Measurements from ENCODE around the gene KAT6B. TPM values are rescaled to one million over a fixed set of nuclear protein-coding genes. Genes with fewer than 3 reads are reported as not detected.

Gene KAT6B
- total RNA-seq, 1 donor from 2014 or later = 59.2 TPM

GRCh38 chr10:74801447-74801846 is 25.0 kb upstream of the KAT6B start:
- DNase-seq (ENCODE audit: extremely low spot score in 2 of 2) = no peak
- no peaks in the 10 kb centered on the region for H3K4me1 ChIP-seq
- H3K36me3 ChIP-seq = no peaks in the 10 kb centered on the region
- no peak for TF ChIP-seq CTCF (IDR thresholded peaks at IDR 0.05)
- TF ChIP-seq POLR2AphosphoS5 (IDR thresholded peaks at IDR 0.05; ENCODE audit: insufficient read depth in 1 of 2, low read depth in 1 of 2) = no peak
- no peak for TF ChIP-seq POLR2A (IDR thresholded peaks at IDR 0.05)
- no peaks in the 10 kb centered on the region for H3K9me3 ChIP-seq
- no peaks in the 10 kb centered on the region for H3K27me3 ChIP-seq
- intact Hi-C loops (cut with DNase I) = no loop called here
- no peak overlapping the region for H3K4me3 ChIP-seq
- H3K27ac ChIP-seq = no peak overlapping the region

DNA sequence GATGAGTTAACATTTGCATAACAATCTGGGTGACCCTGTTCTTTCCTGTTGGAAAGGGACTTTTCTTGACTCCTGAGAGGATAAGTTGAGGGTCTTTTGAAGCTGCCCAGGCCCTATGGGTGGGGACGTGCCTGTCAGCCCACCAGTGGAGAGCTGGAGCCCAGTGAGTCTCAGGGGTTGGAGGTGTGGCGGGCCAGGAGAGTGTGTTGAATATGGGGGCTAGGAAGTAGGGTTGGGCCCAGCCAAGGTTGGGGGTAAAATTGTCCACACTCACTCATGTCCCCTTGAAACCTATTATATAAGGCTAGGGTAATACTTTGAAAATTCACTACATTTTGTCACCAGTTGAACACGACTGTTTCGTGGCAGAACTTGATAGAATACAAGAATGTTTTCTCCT is 17.9 kb upstream of the KAT6B start:
- no peak overlapping the region for H3K4me3 ChIP-seq
- H3K36me3 ChIP-seq = no peaks in the 10 kb centered on the region
- no peak overlapping the region for H3K27ac ChIP-seq
- no peaks in the 10 kb centered on the region for H3K27me3 ChIP-seq
- H3K9me3 ChIP-seq = no peaks in the 10 kb centered on the region
- H3K4me1 ChIP-seq = no peaks in the 10 kb centered on the region
- no peak for DNase-seq (ENCODE audit: extremely low spot score in 2 of 2)
- TF ChIP-seq POLR2AphosphoS5 (IDR thresholded peaks at IDR 0.05; ENCODE audit: insufficient read depth in 1 of 2, low read depth in 1 of 2) (no peak), CTCF (IDR thresholded peaks at IDR 0.05) (no peak), POLR2A (IDR thresholded peaks at IDR 0.05) (no peak)
- intact Hi-C loops (cut with DNase I) = no loop called here

- intact Hi-C loops (cut with DNase I) = no loop called here
- Histone ChIP-seq H3K27me3 (no peaks in the 10 kb centered on the region), H3K27ac (no peak overlapping the region), H3K4me3 (no peak overlapping the region), H3K4me1 (no peaks in the 10 kb centered on the region), H3K36me3 (no peaks in the 10 kb centered on the region), H3K9me3 (no peaks in the 10 kb centered on the region)
- DNase-seq (ENCODE audit: extremely low spot score in 2 of 2) = no peak
- no peak for TF ChIP-seq CTCF (IDR thresholded peaks at IDR 0.05)
- no peak for TF ChIP-seq POLR2A (IDR thresholded peaks at IDR 0.05)
- TF ChIP-seq POLR2AphosphoS5 (IDR thresholded peaks at IDR 0.05; ENCODE audit: insufficient read depth in 1 of 2, low read depth in 1 of 2) = no peak
These were observed 16.3 kb upstream of the KAT6B start for GRCh38 chr10:74810087-74810486.

GRCh38 chr10:74813381-74814259 is 12.8 kb upstream of the KAT6B start:
- no peaks in the 10 kb centered on the region for H3K27me3 ChIP-seq
- H3K27ac ChIP-seq = no peak overlapping the region
- intact Hi-C loops (cut with DNase I) = no loop called here
- no peaks in the 10 kb centered on the region for H3K9me3 ChIP-seq
- H3K4me3 ChIP-seq = no peak overlapping the region
- DNase-seq (ENCODE audit: extremely low spot score in 2 of 2) = no peak
- no peaks in the 10 kb centered on the region for H3K36me3 ChIP-seq
- TF ChIP-seq POLR2A (IDR thresholded peaks at IDR 0.05) (no peak), POLR2AphosphoS5 (IDR thresholded peaks at IDR 0.05; ENCODE audit: insufficient read depth in 1 of 2, low read depth in 1 of 2) (no peak), CTCF (IDR thresholded peaks at IDR 0.05) (no peak)
- H3K4me1 ChIP-seq = no peaks in the 10 kb centered on the region

- Histone ChIP-seq H3K4me3 (no peak overlapping the region), H3K27ac (no peak overlapping the region), H3K9me3 (no peaks in the 10 kb centered on the region), H3K36me3 (no peaks in the 10 kb centered on the region), H3K4me1 (no peaks in the 10 kb centered on the region), H3K27me3 (no peaks in the 10 kb centered on the region)
- DNase-seq (ENCODE audit: extremely low spot score in 2 of 2) = no peak
- intact Hi-C loops (cut with DNase I) = no loop called here
- TF ChIP-seq CTCF (IDR thresholded peaks at IDR 0.05) (no peak), POLR2A (IDR thresholded peaks at IDR 0.05) (no peak), POLR2AphosphoS5 (IDR thresholded peaks at IDR 0.05; ENCODE audit: insufficient read depth in 1 of 2, low read depth in 1 of 2) (no peak)
These were observed 11.6 kb upstream of the KAT6B start for GRCh38 chr10:74814797-74815196.

Data from vagina (tissue), 2 donors.